Cardiac fibroblast (primary cell): Measurements from ENCODE around the gene IRX2.

Experiments used
- DNase-seq, 2 donors: peaks; one replicate each; pipeline versions ENCODE4 v3.0.0 to v3.0.0-alpha.2; 2010; ENCODE audit warnings: low read depth in 2 of 2
- H3K4me3 ChIP-seq, 2 donors: replicated peaks in 1 of 2; 1 replicate in 1 of 2; 2 replicates in 1 of 2; pipeline ENCODE4 v1.5.1; 2011; ENCODE audit warnings: low read depth in 2 of 2, low read length in 2 of 2, mild to moderate bottlenecking in 2 of 2, moderate library complexity in 1 of 2
- CTCF ChIP-seq: IDR thresholded peaks from one replicate; pipeline ENCODE4 v1.5.1; 2011; ENCODE audit warnings: low read depth, mild to moderate bottlenecking, low read length, inconsistent platforms

The IRX2 gene

DNA sequence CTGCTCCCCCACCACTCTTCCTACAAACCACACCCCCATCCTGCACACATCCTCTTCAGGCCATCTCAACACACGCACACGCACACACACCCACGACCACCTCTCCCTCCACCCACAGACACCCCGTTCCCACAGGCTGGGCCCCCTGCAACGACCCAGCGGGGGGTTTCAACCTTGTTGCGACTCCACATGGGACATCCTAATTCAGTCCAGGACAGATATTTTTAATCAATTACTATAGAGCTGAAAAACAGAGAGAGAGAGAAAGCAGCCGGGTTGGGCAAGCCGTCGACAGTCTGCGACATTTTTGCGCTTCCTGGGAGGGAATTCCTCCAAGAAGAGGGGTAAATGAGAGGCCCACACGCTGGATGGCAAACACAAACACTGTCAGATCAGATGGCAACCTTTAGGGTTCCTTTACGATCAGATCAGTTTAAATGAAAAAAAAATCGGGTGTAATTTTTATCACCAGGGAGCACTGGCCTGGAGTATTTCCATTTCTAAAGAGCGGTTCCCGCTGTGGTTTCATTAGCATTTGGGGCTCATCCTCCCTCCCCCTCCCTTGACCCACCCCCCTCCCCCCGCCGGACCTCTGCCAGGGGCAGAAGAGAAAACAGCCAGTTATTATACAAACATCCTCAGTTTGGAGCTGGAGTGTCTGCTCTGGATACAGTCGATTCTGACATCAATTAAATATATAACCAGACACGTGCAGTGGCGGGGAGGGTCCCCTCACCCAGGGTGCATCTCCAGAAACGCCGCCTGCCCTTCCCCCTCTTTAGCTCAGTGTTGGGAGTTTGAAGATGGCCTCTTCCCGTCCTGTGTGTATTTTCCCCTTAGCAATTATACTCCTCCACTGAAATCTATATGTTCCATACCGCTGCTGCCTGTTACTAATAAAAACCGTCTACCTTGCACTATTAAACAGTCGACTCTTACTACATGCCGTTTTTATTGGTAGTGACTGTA is 2.3 kb upstream of the IRX2 start:
- no peak for TF ChIP-seq CTCF
- no peak for DNase-seq
- H3K4me3 ChIP-seq: peak overlapping the region in 1 of 2 donors; percentile 6

DNA sequence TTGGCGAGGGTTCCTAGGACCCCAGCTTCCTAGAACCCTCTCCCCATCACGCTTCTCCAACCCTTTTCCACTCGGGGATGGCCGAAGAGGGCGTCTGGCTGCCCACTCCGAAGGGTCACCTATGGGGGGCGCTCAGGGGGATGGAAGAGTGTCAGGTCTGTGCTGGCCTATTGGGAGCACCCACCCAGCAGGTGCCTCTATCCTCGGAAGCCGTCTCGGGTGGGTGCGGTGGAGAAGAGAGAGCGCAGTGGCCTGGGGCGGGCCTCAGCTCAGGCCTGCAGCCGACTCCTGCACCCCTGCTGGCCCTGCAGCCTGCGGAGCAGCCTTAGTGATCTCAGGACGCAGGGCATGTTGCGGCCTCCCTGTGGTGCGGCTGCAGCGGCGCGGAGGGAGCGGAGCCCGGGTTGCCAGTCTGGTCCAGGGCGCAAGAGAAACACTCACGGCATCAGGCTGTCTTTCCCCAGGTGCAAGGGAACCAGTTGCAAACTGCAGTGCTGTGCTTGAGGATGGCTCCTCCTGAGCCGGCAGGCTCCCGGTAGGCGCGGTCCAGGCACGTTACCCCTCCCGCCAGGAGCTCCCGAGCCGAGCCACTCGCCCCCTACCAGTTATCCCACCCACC is 1.5 kb upstream of the IRX2 start:
- TF ChIP-seq CTCF: no peak
- H3K4me3 ChIP-seq: peak overlapping the region; percentile 6 to 54
- no peak for DNase-seq

DNA sequence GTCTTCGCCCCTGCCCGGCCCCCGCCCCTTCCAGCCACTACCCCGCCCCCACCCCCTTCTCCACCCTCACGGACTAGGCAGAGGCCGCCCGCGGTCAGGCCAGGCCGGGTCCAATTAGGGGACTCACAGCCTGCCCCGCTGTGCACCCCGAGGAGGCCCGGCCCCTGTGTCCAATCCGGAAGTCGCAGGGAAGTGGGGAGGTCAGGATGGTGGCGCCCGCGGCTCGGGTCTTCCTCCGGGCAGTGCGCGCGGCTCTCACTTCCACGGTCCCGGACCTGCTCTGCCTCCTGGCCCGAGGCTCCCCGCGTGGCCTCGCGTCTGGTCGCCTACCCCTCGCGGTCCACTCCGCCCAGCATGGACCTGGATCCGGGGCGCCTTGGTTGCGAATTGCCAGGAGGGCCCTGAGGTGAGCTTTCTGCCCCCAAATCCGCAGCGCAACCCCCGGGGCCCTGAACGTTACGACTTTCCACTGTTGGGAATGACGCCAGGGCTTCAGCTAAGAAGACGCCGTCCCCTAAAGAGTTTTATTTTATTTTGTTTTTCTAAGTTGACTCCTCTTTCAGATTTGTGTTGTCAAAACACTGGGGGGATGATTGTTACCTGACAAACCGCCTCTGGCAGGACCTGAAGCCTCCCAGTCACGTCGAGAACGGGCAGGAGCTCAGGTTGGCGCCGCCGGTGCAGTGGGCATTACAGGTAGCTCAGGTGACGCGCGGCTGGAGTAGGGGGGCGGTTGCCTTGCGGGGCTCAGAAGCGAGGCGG is 763 bp upstream of the IRX2 start:
- peak in 1 of 2 donors; percentile 25 for DNase-seq
- no peak for TF ChIP-seq CTCF
- peak overlapping the region; percentile 29 to 54 for H3K4me3 ChIP-seq

DNA sequence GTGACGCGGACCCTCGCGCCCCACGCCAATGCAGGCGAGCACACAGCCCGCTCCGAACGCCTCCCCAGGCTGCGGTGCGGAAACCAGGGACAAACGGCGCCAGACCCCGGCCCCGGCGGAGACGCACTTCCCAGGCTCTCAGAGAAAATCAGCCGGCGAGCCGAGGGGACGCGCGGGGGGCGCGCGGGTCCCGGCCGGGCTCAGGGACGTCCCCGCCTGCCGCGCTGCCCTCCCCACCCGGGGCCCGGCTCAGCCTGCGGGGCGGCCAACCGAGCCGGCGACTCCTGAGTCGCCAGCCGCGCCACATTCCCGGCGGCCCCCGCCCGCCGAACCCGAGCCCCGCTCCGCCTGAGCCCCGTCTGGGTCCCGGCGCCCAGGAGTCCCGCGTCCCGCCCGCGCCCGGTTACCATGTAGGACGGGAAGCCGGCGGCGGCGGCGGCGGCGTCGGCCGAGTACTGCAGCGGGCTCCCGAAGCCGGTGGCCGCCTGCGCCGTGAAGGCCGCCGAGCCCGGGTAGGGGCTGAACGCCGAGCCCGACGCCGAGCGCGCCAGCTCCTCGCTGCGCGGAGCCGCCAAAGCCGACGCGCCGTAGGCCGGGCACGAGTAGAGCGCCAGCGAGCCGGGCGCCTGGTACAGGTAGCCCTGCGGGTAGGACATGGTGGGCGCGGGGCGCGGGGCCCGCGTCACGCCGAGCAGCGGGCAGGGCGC is 566 bp downstream of the IRX2 start:
- TF ChIP-seq CTCF: no peak
- peak overlapping the region; percentile 19 to 60 for H3K4me3 ChIP-seq
- DNase-seq: peak in 1 of 2 donors; percentile 32

- TF ChIP-seq CTCF: no peak
- peak overlapping the region; percentile 19 to 60 for H3K4me3 ChIP-seq
- peak in 1 of 2 donors; percentile 43 for DNase-seq
Measured at GRCh38 chr5:2750026-2750757, 1.3 kb downstream of the IRX2 start.
